HG02588 (cell line): Measurements from ENCODE around the gene UBASH3B.

Source experiments
- ATAC-seq: cut with Tn5 transposase; IDR thresholded peaks from one replicate; pipeline ENCODE4 v1.9.1; 2021; ENCODE audit warnings: mild to moderate bottlenecking, moderate library complexity; ENCODE audit not compliant: unreplicated experiment

UBASH3B gene

GRCh38 chr11:122706291-122707088, 51.0 kb downstream of the UBASH3B start:
- no peak for ATAC-seq

DNA sequence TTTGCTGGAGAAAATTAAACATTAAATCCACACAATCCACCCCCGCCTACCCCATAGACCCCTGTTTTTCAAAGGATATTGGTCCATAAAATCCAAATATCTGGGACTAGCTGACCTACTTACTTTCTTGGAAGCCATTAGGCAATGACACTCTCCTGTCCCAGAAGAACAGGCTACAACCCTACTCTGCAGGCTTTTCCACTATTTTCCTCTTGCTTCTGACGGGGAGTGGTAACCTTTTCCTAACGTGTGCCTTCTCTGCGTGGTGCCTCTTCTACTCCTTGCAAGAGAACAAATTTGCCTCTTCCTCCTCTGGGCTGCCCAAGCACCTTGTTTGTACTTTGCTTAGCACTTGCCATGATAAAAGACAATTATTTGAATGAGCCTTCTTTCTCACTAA, 51.6 kb downstream of the UBASH3B start:
- ATAC-seq = no peak

- ATAC-seq = no peak
Measured at GRCh38 chr11:122707901-122708300, 52.4 kb downstream of the UBASH3B start.

DNA sequence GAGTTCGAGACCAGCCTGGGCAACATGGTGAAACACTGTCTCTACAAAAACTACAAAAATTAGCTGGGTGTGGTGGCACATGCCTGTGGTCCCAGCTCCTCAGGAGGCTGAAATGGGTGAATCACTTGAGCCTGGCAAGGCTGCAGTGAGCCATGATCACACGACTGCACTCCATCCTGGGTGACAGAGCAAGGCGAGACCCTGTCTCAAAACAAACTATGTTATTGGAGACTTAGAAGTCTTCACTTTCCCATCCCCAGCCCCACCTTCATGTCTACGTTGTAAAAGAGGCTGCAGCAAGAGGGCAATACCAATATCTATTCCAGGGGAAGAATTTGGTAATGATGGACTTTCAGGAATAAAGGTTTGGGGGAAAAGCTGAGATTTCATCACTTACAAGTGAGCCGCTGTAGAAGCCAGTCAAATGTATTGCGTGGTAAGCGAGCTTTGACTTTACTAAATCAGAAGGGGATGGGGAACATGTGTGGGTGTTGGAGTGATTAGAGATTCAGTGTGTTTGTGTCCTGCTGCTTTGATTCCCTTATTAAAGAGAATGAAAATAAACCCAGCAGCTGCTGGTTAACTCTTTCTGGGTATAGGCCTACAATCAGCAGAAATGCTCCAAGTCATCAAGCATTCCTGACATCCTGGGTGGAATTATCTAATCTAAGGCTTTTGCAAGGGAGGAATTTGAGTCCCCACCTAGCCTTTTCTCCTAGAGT, 53.7 kb downstream of the UBASH3B start:
- no peak for ATAC-seq

DNA sequence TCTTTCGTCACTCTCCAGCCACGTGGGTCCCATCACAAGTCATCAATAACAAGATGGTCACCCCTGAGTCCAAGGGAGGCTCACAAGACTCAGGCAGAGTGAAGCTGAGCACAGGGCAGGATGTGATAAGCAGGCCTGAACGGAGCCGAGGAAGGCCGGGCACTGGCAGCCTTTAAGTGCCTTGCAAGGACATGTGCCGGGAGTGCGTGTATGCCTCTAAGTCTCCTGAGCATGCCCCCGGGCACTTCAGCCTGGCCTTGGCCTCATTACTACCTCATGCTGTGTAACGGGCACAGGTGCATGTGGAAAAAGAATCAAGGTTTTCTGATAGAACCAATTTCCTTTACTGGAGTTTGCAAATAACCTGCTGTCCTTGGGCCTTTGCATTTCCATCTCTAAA, 55.8 kb downstream of the UBASH3B start:
- ATAC-seq = no peak

GRCh38 chr11:122711831-122712381, 56.4 kb downstream of the UBASH3B start:
- ATAC-seq = no peak

DNA sequence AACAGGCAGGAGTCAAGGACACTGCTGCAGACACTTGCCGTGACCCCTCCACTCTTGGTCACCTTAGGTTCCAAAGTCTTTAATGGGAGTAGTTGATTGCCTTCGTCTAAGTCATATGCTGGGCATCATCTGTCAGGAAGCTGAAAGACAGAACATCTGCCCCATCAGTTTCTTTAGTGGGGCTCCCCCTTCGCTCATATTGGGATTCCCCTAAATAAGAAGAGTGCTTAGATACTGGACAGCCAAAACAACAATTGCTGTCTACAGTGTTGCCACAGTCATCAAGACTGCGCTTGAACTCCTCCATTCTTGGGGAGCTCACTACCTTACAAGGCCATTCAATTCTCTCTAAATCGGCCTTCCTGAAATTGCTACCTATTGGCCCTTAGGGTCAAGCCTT, 58.5 kb downstream of the UBASH3B start:
- peak; percentile 37 for ATAC-seq

DNA sequence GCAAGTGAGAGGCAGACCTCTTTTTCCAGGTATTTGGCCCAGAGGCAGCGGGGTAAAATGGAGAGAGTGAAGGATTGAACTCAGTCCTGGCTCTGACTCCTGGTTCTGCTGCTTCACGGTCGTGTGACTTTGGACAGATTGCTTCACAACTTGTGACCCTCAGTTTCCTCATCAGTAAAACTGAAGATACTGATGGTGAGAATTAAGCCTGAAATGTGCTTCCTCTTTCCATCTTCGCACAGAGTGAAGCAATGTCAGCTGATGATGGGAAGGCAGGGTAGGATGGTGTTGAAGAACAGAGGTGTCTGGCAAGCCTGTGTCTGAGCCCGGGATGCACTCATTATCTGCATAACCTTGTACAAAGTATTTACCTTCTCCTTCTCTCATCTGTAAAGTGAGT, 59.0 kb downstream of the UBASH3B start:
- no peak for ATAC-seq

DNA sequence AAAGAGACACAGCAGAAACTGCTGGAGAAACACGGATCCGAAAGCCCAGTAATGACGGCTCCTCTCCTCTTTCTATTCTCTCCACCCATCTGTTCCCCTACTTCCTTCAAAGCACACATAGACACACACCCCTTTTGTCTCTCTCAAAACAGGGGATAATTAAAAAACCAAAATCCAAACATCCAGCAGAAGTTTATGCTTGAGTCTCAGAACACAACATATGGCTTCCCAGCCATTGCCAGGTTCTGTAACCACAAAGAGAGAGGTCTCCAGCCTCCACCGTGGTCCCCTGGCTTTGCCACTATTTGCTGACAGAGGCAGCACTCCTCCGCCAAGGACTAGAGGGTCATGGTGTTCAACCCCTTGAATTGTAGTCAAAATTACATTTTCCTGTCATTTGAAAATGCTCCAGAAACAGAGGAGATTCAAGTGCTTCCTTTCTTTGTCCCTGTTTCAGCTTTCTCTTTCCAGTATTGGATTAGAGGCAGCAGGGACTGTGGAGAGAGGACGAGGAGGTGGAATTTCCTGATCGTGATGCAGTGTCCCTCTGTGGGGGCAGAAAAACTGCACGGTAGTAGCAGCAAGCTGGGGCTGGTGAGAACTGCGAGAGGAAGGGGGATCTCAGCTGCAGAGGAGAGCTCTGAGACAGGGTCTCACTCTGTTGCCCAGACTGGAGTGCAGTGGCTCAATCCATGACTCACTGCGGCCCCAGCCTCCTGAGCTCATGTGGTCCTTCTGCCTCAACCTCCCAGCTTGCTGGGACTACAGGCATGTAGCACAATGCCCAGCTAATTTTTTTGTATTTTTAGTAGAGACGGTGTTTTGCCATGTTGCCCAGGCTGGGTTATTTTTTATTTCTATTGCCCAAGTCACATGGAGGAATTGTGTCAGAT, 60.3 kb downstream of the UBASH3B start:
- no peak for ATAC-seq

DNA sequence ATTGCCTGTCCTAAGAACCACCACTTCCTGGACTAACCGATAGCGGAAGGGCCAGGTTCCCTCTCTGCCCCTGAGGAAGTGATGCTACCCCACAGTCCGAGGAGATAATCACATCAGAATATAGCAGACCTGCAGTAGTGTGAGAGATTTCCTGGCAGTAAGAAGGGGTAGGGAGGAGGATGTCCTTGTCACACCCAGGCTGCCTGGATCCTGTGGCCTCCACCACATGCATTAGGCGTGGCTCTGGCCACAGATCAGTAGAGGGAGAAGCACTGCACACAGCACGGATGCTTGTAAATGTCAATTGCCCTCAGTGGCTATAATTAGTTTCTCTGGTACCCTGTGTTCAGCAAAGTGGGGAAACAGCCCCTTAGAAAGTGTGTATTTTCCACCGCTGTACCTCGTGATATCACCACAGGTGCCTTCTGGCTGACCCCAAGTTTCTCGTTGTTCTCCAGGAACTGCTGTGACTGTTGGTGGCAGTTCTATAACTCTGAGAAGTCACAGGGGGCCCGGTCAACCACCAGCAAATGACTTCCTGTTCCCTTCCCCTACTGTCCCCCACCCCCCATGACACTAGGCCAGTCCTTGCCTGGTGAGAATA, 61.8 kb downstream of the UBASH3B start:
- ATAC-seq = peak; percentile 88

DNA sequence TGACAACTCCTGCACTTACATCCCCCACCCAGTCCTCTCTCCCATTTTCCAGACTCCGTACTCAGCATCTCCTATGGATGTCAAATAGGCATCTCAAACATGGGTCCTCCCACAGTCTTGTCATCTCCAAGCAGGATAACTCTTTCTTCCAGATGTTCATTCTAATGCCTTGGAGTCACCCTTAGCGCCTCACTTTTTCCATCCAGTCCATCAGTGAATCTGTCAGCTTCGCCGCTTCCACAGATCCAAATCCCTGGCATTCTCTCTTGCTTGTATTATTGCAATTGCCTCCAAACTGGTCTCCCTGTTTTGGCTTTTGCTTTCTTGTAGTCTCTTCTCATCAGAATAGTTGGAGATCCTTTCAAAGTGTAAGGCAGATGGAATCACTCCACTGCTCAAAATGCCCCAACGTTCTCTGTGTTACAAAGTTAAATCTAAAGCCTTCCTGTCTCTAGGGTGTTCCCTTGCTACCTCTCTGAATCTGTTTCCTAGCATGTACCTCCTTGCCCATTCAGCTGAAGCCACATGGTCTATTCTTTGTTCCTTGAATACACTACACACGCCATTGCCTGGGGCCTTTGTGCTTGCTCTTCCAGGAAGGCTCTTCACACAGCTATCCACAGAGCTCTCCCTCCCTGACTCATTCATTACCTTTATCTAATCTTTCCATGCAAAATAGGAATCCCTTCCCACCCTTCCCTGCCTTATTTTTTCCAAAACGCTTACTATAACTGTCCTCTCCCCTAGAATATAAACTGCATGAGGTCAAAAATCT, 64.8 kb downstream of the UBASH3B start:
- ATAC-seq = no peak

GRCh38 chr11:122721201-122721963, 65.9 kb downstream of the UBASH3B start:
- no peak for ATAC-seq

- ATAC-seq = no peak
Measured at GRCh38 chr11:122721964-122722266, 66.4 kb downstream of the UBASH3B start.

- no peak for ATAC-seq
Measured at GRCh38 chr11:122723106-122723505, 67.6 kb downstream of the UBASH3B start.

DNA sequence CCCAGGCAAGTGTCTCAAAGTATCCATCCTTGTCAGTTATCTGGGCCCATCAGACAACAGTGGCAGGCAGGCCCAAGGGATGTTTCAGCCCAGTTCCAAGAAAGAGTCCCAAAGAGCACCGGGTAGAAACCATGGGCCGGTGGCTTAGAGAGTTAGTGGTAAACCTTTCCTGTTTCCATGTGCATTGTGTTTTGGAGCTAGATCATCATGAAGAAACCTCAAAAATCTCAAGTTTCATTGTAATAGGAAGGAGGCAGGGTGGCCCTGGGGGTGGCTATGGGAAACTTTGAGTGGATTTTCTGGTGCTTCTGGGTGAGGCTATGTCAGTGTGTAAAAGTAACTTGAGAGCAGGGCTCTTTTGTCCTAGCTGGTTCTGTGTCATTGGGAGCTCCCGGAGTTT, 68.1 kb downstream of the UBASH3B start:
- ATAC-seq = no peak

DNA sequence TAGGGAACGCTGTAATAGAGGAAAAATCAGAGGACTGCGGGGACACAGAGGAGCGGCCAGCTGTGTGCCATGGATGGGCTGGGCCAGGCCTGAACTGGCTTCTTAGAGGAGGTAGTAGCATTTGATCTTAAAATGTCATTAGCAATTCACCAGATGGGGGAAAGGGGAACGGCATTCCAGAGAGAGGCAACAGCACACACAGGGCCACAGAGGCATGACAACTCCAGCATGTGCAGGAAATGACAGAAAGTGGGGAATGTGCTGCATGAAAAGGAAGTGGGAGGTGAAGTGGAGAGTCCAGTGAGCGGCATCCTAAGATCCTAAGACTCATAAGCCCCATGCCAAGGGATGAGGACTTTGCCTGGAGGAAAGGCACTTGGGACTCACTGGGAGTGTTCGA, 69.0 kb downstream of the UBASH3B start:
- ATAC-seq = no peak

DNA sequence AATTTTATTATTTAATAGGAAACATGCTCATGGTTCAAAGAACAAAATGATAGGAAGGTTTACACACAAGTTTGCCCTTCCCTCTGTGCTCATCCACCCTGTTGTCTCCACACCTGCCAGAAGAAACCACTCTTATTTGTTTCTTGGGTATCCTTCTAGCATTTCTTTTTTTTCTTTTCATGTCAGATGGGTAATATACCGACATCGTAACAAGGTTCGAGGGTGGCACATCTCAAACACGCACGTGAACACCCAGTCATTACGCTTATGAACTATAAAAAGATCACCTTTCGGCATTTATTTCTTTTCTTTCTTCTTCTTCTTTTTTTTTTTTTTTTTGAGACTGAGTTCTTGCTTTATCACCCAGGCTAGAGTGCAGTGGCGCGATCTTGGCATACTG, 70.5 kb downstream of the UBASH3B start:
- ATAC-seq = no peak

GRCh38 chr11:122727101-122727929, 71.8 kb downstream of the UBASH3B start:
- peak; percentile 87 for ATAC-seq

DNA sequence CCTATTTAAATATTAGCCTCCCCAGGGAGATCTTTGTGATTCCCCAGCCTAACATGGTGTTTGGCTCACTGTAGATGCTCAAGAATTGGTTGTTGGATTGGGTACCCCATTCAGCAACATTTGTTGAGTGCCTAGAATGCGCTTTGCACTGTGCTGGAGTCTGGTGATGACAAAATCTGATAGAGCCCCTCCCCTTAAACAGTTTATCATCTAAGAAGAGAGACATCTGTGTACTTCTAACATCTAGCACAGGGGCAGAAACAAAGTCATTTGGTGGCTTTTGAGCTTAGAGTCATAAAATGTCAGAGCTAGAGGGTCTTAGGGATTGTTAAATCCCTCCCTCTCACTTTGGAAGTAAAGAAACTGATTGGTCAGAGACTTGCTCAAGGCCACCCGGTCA, 73.0 kb downstream of the UBASH3B start:
- ATAC-seq = no peak
